H9 (cell line): ENCODE results near the gene PLXNA4. TPM values are rescaled to one million over a fixed set of nuclear protein-coding genes. Genes with fewer than 3 reads are reported as not detected.

Experiments used
- DNase-seq: peaks from one replicate; pipeline ENCODE4 v3.0.0-alpha.2; 2017
- H2AFZ ChIP-seq: one replicate; pipeline ENCODE4 v1.6.1; 2013; ENCODE audit warnings: mild to moderate bottlenecking, low read length, control low read depth, moderate library complexity
- H2AK5ac ChIP-seq: 2 replicates; pipeline ENCODE4 v1.6.1; 2013; ENCODE audit warnings: low read length, control low read depth, mixed read lengths; ENCODE audit not compliant: insufficient read length
- H2BK120ac ChIP-seq: one replicate; pipeline ENCODE4 v1.6.1; 2013; ENCODE audit warnings: low read depth, mild to moderate bottlenecking, low read length, control low read depth, inconsistent platforms; ENCODE audit not compliant: poor library complexity, severe bottlenecking
- H2BK12ac ChIP-seq: 2 replicates; pipeline ENCODE4 v1.6.1; 2013; ENCODE audit warnings: low read length, control low read depth, mixed read lengths, low read depth; ENCODE audit not compliant: insufficient read length
- H2BK15ac ChIP-seq: 2 replicates; pipeline ENCODE4 v1.6.1; 2013; ENCODE audit warnings: low read depth, low read length, control low read depth
- H2BK20ac ChIP-seq: one replicate; pipeline ENCODE4 v1.6.1; 2013; ENCODE audit warnings: low read depth, mild to moderate bottlenecking, low read length, control low read depth, inconsistent platforms; ENCODE audit not compliant: poor library complexity, severe bottlenecking
- H2BK5ac ChIP-seq: 2 replicates; pipeline ENCODE4 v1.6.1; 2013; ENCODE audit warnings: low read length, control low read depth, mixed read lengths; ENCODE audit not compliant: insufficient read length
- H3K14ac ChIP-seq: 2 replicates; pipeline ENCODE4 v1.6.1; 2013; ENCODE audit warnings: low read length, control low read depth; ENCODE audit not compliant: insufficient read depth
- H3K18ac ChIP-seq: 2 replicates; pipeline ENCODE4 v1.6.1; 2013; ENCODE audit warnings: low read depth, mild to moderate bottlenecking, mixed read lengths, low read length, control low read depth; ENCODE audit not compliant: insufficient read length
- H3K23ac ChIP-seq: 2 replicates; pipeline ENCODE4 v1.6.1; 2013; ENCODE audit warnings: low read length, control low read depth, mixed read lengths, low read depth; ENCODE audit not compliant: insufficient read length
- H3K23me2 ChIP-seq: 2 replicates; pipeline ENCODE4 v1.6.1; 2013; ENCODE audit warnings: low read depth, mild to moderate bottlenecking, mixed read lengths, low read length, control low read depth; ENCODE audit not compliant: insufficient read length, poor library complexity, severe bottlenecking
- H3K27ac ChIP-seq: 2 replicates; pipeline ENCODE4 v1.5.1; 2013; ENCODE audit warnings: low read length, control low read depth, mixed read lengths, low read depth; ENCODE audit not compliant: insufficient read length
- H3K27me3 ChIP-seq: 2 replicates; pipeline ENCODE4 v1.6.1; 2013; ENCODE audit warnings: low read length, control low read depth, inconsistent platforms; ENCODE audit not compliant: insufficient read depth
- H3K4ac ChIP-seq: 2 replicates; pipeline ENCODE4 v1.6.1; 2013; ENCODE audit warnings: low read depth, mild to moderate bottlenecking, control low read depth, inconsistent platforms, low read length, moderate library complexity
- H3K4me1 ChIP-seq: 2 replicates; pipeline ENCODE4 v1.6.1; 2013; ENCODE audit warnings: low read length, control low read depth, inconsistent platforms; ENCODE audit not compliant: insufficient read depth
- H3K4me2 ChIP-seq: 2 replicates; pipeline ENCODE4 v1.6.1; 2013; ENCODE audit warnings: low read length, control low read depth, mixed read lengths; ENCODE audit not compliant: insufficient read length, insufficient read depth
- H3K56ac ChIP-seq: 2 replicates; pipeline ENCODE4 v1.6.1; 2013; ENCODE audit warnings: low read depth, mild to moderate bottlenecking, mixed read lengths, low read length, control low read depth; ENCODE audit not compliant: insufficient read length
- H3K79me1 ChIP-seq: 2 replicates; pipeline ENCODE4 v1.6.1; 2013; ENCODE audit warnings: low read depth, mild to moderate bottlenecking, moderate library complexity, low read length, control low read depth, inconsistent platforms; ENCODE audit not compliant: insufficient read depth, poor library complexity, severe bottlenecking
- H3K79me2 ChIP-seq: 2 replicates; pipeline ENCODE4 v1.6.1; 2013; ENCODE audit warnings: low read length, control low read depth, inconsistent platforms; ENCODE audit not compliant: insufficient read depth
- H3K9ac ChIP-seq: 2 replicates; pipeline ENCODE4 v1.6.1; 2013; ENCODE audit warnings: low read length, control low read depth, mixed read lengths; ENCODE audit not compliant: insufficient read length; ENCODE audit errors: extremely low read depth
- H3K9me3 ChIP-seq: one replicate; pipeline ENCODE4 v1.6.1; 2013; ENCODE audit warnings: low read depth, low read length, inconsistent platforms; ENCODE audit not compliant: control insufficient read depth
- H3T11ph ChIP-seq: one replicate; pipeline ENCODE4 v1.6.1; 2013; ENCODE audit warnings: mild to moderate bottlenecking, low read length, control low read depth, inconsistent platforms
- H4K20me1 ChIP-seq: one replicate; pipeline ENCODE4 v1.6.1; 2013; ENCODE audit not compliant: control insufficient read depth, insufficient read length, insufficient read depth
- H4K5ac ChIP-seq: 2 replicates; pipeline ENCODE4 v1.6.1; 2013; ENCODE audit warnings: low read depth, mild to moderate bottlenecking, mixed read lengths, low read length, control low read depth; ENCODE audit not compliant: insufficient read length
- H4K8ac ChIP-seq: replicated peaks from 2 replicates; pipeline ENCODE4 v1.6.1; 2013; ENCODE audit warnings: low read length, control low read depth, mixed read lengths, low read depth; ENCODE audit not compliant: insufficient read length
- H4K91ac ChIP-seq: 2 replicates; pipeline ENCODE4 v1.6.1; 2013; ENCODE audit warnings: low read depth, mild to moderate bottlenecking, moderate library complexity, mixed read lengths, low read length, control low read depth; ENCODE audit not compliant: insufficient read length
- H3K27ac Mint-ChIP-seq, 3 experiments: 2 replicates in 2 of 3; 3 replicates in 1 of 3; pipeline ENCODE4 v1.8.0; 2020 to 2021; ENCODE audit warnings: mixed read lengths in 3 of 3, mild to moderate bottlenecking in 1 of 3, moderate library complexity in 1 of 3
- H3K27me3 Mint-ChIP-seq: 2 replicates; pipeline ENCODE4 v1.8.0; 2021; ENCODE audit warnings: low read depth, mild to moderate bottlenecking, moderate library complexity, mixed read lengths
- H3K36me3 Mint-ChIP-seq, 3 experiments: 2 replicates in 2 of 3; 3 replicates in 1 of 3; pipeline ENCODE4 v1.8.0; 2020 to 2021; ENCODE audit warnings: low read depth in 3 of 3, mixed read lengths in 3 of 3; ENCODE audit not compliant: insufficient read depth in 1 of 3
- H3K4me1 Mint-ChIP-seq, 2 experiments: 2 replicates each; pipeline ENCODE4 v1.8.0; 2020; ENCODE audit warnings: mixed read lengths in 2 of 2
- H3K4me3 Mint-ChIP-seq, 2 experiments: 2 replicates in 1 of 2; 3 replicates in 1 of 2; pipeline ENCODE4 v1.8.0; 2020 to 2021; ENCODE audit warnings: mild to moderate bottlenecking in 2 of 2, mixed read lengths in 2 of 2, moderate library complexity in 1 of 2
- H3K9me3 Mint-ChIP-seq, 2 experiments: 2 replicates in 1 of 2; 3 replicates in 1 of 2; pipeline ENCODE4 v1.8.0; 2020; ENCODE audit warnings: mild to moderate bottlenecking in 2 of 2, mixed read lengths in 2 of 2, moderate library complexity in 1 of 2
- WGBS: extraction: QIAGEN DNeasy Blood & Tissue Kit; methylation state at CpG from one replicate; pipeline ENCODE4 v1.1.7; 2013; ENCODE audit warnings: missing lambda C conversion rate, low lambda C conversion rate, mixed read lengths; ENCODE audit not compliant: insufficient read length; ENCODE audit errors: extremely low coverage; 5-methylcytosine and 5-hydroxymethylcytosine counted together
- total RNA-seq: library from RNA; stranded (reverse); gene quantifications from 2 replicates; pipeline ENCODE4 v1.2.1, GENCODE V29; 2021
- TF ChIP-seq, protein P1 (sequence below): fragments of 200-600 bp; sonication (generic); conservative IDR thresholded peaks from 3 replicates; pipeline ENCODE4 v1.8.0; 2021; ENCODE audit warnings: antibody characterized with exemption, mild to moderate bottlenecking

PLXNA4 gene
- total RNA-seq, 1 experiment from 2014 or later = 0.35 TPM

DNA sequence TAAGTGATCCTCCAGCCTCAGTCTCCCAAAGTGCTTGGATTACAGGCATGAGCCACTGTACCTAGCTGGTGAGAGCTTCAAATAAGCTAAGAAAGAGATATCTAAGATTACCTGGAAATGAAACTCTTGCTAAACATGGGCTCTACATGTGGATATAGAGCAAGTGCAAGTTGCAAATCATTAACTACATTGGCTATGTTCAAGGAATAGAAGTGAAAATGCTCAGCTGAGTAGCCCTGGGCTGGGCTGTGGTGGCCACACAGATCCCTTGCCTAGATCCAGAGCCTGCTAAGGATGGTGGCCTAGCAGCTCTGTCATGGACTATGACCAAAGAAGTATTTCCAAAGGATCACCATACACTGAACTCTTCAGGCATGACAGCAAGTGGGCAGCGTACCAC lies 209.3 kb downstream of the PLXNA4 start:
- H3K27ac ChIP-seq = no peak overlapping the region
- H3K4ac ChIP-seq = no peak overlapping the region

More for the DNA sequence above, 209.3 kb downstream of the PLXNA4 start:
- H3K9ac ChIP-seq = no peak overlapping the region
- no peak overlapping the region for H3K4me3 Mint-ChIP-seq
- H3K27me3 Mint-ChIP-seq = peaks cover 45% of the 10 kb centered on the region
- H3K4me2 ChIP-seq = no peak overlapping the region
- H3K27ac Mint-ChIP-seq = no peak overlapping the region
- H3K9me3 ChIP-seq = no peaks in the 10 kb centered on the region
- no peak overlapping the region for H4K5ac ChIP-seq
- H3K36me3 Mint-ChIP-seq = no peaks in the 10 kb centered on the region; a peak in 2 of 7 replicates
- no peaks in the 10 kb centered on the region for H3K4me1 ChIP-seq
- no peaks in the 10 kb centered on the region for H3K79me2 ChIP-seq
- H4K20me1 ChIP-seq = no peaks in the 10 kb centered on the region
- H3K79me1 ChIP-seq = no peaks in the 10 kb centered on the region
- peaks cover 2 to 3% of the 10 kb centered on the region in 2 experiments for H3K4me1 Mint-ChIP-seq
- no peak overlapping the region for H3K14ac ChIP-seq
- no peak overlapping the region for H4K8ac ChIP-seq
- no peaks in the 10 kb centered on the region for H3K23me2 ChIP-seq
- H2BK120ac ChIP-seq = no peak overlapping the region
- H2BK15ac ChIP-seq = no peak overlapping the region
- H3K9me3 Mint-ChIP-seq = no peaks in the 10 kb centered on the region
- H3K23ac ChIP-seq = no peak overlapping the region
- H3T11ph ChIP-seq = no peak overlapping the region
- WGBS = no CpG with 5 or more reads among the region's 1 CpG
- no peak overlapping the region for H2BK5ac ChIP-seq
- no peak overlapping the region for H4K91ac ChIP-seq
- TF ChIP-seq, protein P1, sequence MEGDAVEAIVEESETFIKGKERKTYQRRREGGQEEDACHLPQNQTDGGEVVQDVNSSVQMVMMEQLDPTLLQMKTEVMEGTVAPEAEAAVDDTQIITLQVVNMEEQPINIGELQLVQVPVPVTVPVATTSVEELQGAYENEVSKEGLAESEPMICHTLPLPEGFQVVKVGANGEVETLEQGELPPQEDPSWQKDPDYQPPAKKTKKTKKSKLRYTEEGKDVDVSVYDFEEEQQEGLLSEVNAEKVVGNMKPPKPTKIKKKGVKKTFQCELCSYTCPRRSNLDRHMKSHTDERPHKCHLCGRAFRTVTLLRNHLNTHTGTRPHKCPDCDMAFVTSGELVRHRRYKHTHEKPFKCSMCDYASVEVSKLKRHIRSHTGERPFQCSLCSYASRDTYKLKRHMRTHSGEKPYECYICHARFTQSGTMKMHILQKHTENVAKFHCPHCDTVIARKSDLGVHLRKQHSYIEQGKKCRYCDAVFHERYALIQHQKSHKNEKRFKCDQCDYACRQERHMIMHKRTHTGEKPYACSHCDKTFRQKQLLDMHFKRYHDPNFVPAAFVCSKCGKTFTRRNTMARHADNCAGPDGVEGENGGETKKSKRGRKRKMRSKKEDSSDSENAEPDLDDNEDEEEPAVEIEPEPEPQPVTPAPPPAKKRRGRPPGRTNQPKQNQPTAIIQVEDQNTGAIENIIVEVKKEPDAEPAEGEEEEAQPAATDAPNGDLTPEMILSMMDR = no peak
- H3K56ac ChIP-seq = no peak overlapping the region
- DNase-seq = no peak
- H2AK5ac ChIP-seq = no peak overlapping the region
- no peak overlapping the region for H2BK12ac ChIP-seq
- no peak overlapping the region for H2AFZ ChIP-seq
- H2BK20ac ChIP-seq = no peak overlapping the region
- H3K18ac ChIP-seq = no peak overlapping the region
- H3K27me3 ChIP-seq = no peaks in the 10 kb centered on the region
